Upper lobe of left lung (tissue), 6 donors: ENCODE results near the gene C19orf85. TPM values are rescaled to one million over a fixed set of nuclear protein-coding genes. Genes with fewer than 3 reads are reported as not detected.

Experiments
- ATAC-seq, 2 donors: fragments of 200-7000 bp; cut with Tn5 transposase; one replicate each; pipeline ENCODE4 v1.9.1; 2022; ENCODE audit warnings: mild to moderate bottlenecking in 2 of 2, moderate library complexity in 2 of 2; ENCODE audit not compliant: low FRiP score in 2 of 2
- DNase-seq, 2 donors: peaks; one replicate each; pipeline ENCODE4 v3.0.0-alpha.2; 2019 to 2020
- H3K27ac ChIP-seq, 4 donors: fragments of 200-600 bp; sonication (generic); one replicate each; pipeline ENCODE4 v1.5.1; 2016 to 2019
- H3K27me3 ChIP-seq, 4 donors: fragments of 200-600 bp; sonication (generic); one replicate each; pipeline ENCODE4 v1.5.1; 2017 to 2019
- H3K36me3 ChIP-seq, 4 donors: fragments of 200-600 bp; sonication (generic); one replicate each; pipeline ENCODE4 v1.5.1; 2016 to 2019
- H3K4me1 ChIP-seq, 4 donors: fragments of 200-600 bp; sonication (generic); one replicate each; pipeline ENCODE4 v1.5.1; 2018 to 2019
- H3K4me3 ChIP-seq, 4 donors: fragments of 200-600 bp; sonication (generic); one replicate each; pipeline ENCODE4 v1.5.1; 2017 to 2019; ENCODE audit warnings: mild to moderate bottlenecking in 2 of 4, moderate library complexity in 1 of 4
- H3K9me3 ChIP-seq, 4 donors: fragments of 200-600 bp; sonication (generic); one replicate each; pipeline ENCODE4 v1.5.1; 2018 to 2019
- CTCF ChIP-seq, 6 experiments: fragments of 450-650 bp in 4 of 6; fragments of 200-600 bp in 2 of 6; sonication (generic) in 2 of 6; IDR thresholded peaks; one replicate each; pipeline ENCODE4 v1.5.1; 2016 to 2019; ENCODE audit warnings: antibody characterized with exemption in 6 of 6
- EP300 ChIP-seq, 4 donors: sonication (generic); formaldehyde crosslinking; IDR thresholded peaks; one replicate each; pipeline ENCODE4 v1.5.1; 2017; ENCODE audit warnings: antibody characterized with exemption in 4 of 4, control low read depth in 2 of 4
- POLR2A ChIP-seq, 4 donors: fragments of 450-650 bp; IDR thresholded peaks; one replicate each; pipeline ENCODE4 v1.5.1; 2016 to 2017; ENCODE audit warnings: antibody characterized with exemption in 4 of 4, mild to moderate bottlenecking in 2 of 4
- POLR2AphosphoS5 ChIP-seq, 2 donors: sonication (generic); formaldehyde crosslinking; IDR thresholded peaks; one replicate each; pipeline ENCODE4 v1.5.1; 2017; ENCODE audit warnings: antibody characterized with exemption in 2 of 2
- WGBS, 2 donors: methylation state at CpG; one replicate each; pipeline ENCODE4 v1.1.5; 2017 to 2018; 5-methylcytosine and 5-hydroxymethylcytosine counted together
- total RNA-seq, 6 donors: library from RNA; depleted of rRNA in 4 of 6; stranded (reverse); fragments of >200 nt in 4 of 6; gene quantifications; one replicate each; pipeline versions ENCODE4 v1.1.0 to v1.2.1, GENCODE V29; 2016 to 2021
- donor health status: DM: no; HTN: no; CAD: no; lungs with moderate emphysema.
- donor health status: DM: no; HTN: yes; CAD: no; lungs with severe emphysema.

C19orf85 gene
- total RNA-seq, 6 donors from 2014 or later: not detected

- Histone ChIP-seq H3K36me3 (no peaks in the 10 kb centered on the region), H3K9me3 (no peaks in the 10 kb centered on the region), H3K27ac (no peak overlapping the region), H3K4me1 (peaks cover 5 to 35% (median 10%) of the 10 kb centered on the region in 4 donors), H3K27me3 (peaks cover 0 to 58% (median 29%) of the 10 kb centered on the region in 4 donors), H3K4me3 (no peak overlapping the region)
- WGBS, 2 donors: 70 to 86% methylated on average over 5 of the region's 5 CpGs
- DNase-seq: no peak
- no peak for TF ChIP-seq POLR2A (IDR thresholded peaks at IDR 0.05)
- TF ChIP-seq EP300 (IDR thresholded peaks at IDR 0.05): no peak
- TF ChIP-seq POLR2AphosphoS5 (IDR thresholded peaks at IDR 0.05): no peak
- no peak for TF ChIP-seq CTCF (IDR thresholded peaks at IDR 0.05)
- ATAC-seq: no peak
Measured at GRCh38 chr19:55439052-55439451, 25.5 kb downstream of the C19orf85 start.

DNA sequence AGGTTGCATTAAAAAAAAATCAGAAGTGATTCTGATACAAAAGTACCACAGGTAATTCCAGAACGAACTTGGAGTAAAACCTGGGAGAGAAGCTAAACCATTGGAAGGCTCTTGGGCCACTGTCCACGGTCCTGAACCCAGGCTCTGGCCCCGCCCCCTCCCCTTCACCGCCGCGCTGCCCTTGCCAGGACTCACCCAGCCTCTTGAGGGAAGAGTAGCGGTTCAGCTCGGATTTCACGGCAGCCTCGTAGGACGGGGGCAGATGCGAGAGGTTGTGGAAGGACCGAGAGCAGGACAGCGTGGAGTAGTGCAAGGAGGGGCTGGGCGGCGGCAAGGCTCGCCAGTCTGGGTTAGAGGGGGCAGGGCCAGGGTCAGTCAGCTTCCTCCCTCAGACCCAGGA, 27.1 kb downstream of the C19orf85 start:
- 1% methylated on average over 17 of the region's 17 CpGs for WGBS, 2 donors
- TF ChIP-seq POLR2AphosphoS5 (IDR thresholded peaks at IDR 0.05) (no peak), POLR2A (IDR thresholded peaks at IDR 0.05) (no peak), EP300 (IDR thresholded peaks at IDR 0.05) (no peak), CTCF (IDR thresholded peaks at IDR 0.05) (no peak)
- Histone ChIP-seq H3K27me3 (peaks cover 0 to 55% (median 26%) of the 10 kb centered on the region in 4 donors), H3K36me3 (no peaks in the 10 kb centered on the region), H3K4me3 (no peak overlapping the region), H3K4me1 (peaks cover 5 to 24% (median 10%) of the 10 kb centered on the region in 4 donors), H3K27ac (no peak overlapping the region), H3K9me3 (no peaks in the 10 kb centered on the region)
- ATAC-seq (peak; percentile 61 to 75), DNase-seq (peak; percentile 56 to 91)

DNA sequence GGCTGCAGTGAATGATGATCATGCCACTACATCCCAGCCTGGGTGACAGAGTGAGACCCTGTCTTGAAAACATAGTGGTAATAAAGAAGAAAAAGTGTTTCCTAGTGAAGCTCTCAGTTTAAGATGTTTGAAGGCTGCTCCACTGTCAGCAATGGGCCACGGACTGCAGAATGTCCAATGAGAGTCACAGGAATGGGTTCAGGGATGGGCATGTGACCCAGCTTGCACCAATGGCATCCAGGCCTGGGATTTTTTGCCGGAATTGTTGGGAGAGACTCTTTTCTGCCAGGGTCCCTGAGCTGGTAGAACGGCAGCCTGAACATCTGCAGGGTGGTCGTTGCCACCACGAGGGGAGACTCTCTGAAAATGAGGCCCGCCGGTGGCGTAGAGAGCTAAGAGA, 27.7 kb downstream of the C19orf85 start:
- ATAC-seq (no peak), DNase-seq (no peak)
- no peak for TF ChIP-seq POLR2A (IDR thresholded peaks at IDR 0.05)
- no peak for TF ChIP-seq POLR2AphosphoS5 (IDR thresholded peaks at IDR 0.05)
- TF ChIP-seq CTCF (IDR thresholded peaks at IDR 0.05): no peak
- no peak for TF ChIP-seq EP300 (IDR thresholded peaks at IDR 0.05)
- peaks cover 0 to 55% (median 21%) of the 10 kb centered on the region in 4 donors for H3K27me3 ChIP-seq
- H3K27ac ChIP-seq: no peak overlapping the region
- H3K4me3 ChIP-seq: no peak overlapping the region
- 42 to 43% methylated on average over 8 of the region's 8 CpGs for WGBS, 2 donors
- H3K4me1 ChIP-seq: peaks cover 5 to 18% (median 9%) of the 10 kb centered on the region in 4 donors
- H3K9me3 ChIP-seq: no peaks in the 10 kb centered on the region
- H3K36me3 ChIP-seq: no peaks in the 10 kb centered on the region

DNA sequence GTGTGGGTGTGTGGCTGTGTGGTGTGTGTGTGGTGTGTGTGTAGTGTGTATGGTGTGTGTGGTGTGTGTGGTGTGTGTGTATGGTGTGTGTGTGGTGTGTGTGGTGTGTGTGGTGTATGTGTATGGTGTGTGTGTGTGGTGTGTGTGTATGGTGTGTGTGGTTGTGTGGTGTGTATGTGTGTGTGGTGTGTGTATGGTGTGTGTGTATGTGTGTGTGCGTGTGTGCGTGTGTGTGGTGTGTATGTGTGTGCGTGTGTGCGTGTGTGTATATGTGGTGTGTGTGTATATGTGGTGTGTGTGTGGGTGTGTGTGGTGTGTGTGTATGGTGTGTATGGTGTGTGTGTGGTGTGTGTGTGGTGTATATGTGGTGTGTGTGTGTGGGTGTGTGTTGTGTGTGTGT, 29.5 kb downstream of the C19orf85 start:
- Histone ChIP-seq H3K27ac (no peak overlapping the region), H3K27me3 (peaks cover 0 to 40% (median 7%) of the 10 kb centered on the region in 4 donors), H3K9me3 (no peaks in the 10 kb centered on the region), H3K4me3 (no peak overlapping the region), H3K36me3 (no peaks in the 10 kb centered on the region), H3K4me1 (peaks cover 0 to under 1% (median 0%) of the 10 kb centered on the region in 4 donors)
- 88 to 96% methylated on average over 4 of the region's 4 CpGs for whole genome bisulfite sequencing, 2 donors
- TF ChIP-seq POLR2AphosphoS5 (IDR thresholded peaks at IDR 0.05) (no peak), CTCF (IDR thresholded peaks at IDR 0.05) (no peak), EP300 (IDR thresholded peaks at IDR 0.05) (no peak)
- ATAC-seq (no peak), DNase-seq (no peak)

GRCh38 chr19:55434356-55434919, 30.1 kb downstream of the C19orf85 start:
- Histone ChIP-seq H3K36me3 (no peaks in the 10 kb centered on the region), H3K4me3 (no peak overlapping the region), H3K4me1 (no peaks in the 10 kb centered on the region), H3K9me3 (no peaks in the 10 kb centered on the region), H3K27me3 (peaks cover 0 to 40% (median 6%) of the 10 kb centered on the region in 4 donors), H3K27ac (no peak overlapping the region)
- 62 to 83% methylated on average over 4 of the region's 4 CpGs for WGBS, 2 donors
- TF ChIP-seq CTCF (IDR thresholded peaks at IDR 0.05) (no peak), POLR2A (IDR thresholded peaks at IDR 0.05) (no peak), EP300 (IDR thresholded peaks at IDR 0.05) (no peak), POLR2AphosphoS5 (IDR thresholded peaks at IDR 0.05) (no peak)
- no peak for ATAC-seq
- no peak for DNase-seq
